HG03108 (cell line): ENCODE measurements around the gene TMEM115.

Source experiments
- ATAC-seq: cut with Tn5 transposase; IDR thresholded peaks from one replicate; pipeline ENCODE4 v1.9.1; 2021; ENCODE audit warnings: moderate library complexity; ENCODE audit not compliant: unreplicated experiment

Gene TMEM115

DNA sequence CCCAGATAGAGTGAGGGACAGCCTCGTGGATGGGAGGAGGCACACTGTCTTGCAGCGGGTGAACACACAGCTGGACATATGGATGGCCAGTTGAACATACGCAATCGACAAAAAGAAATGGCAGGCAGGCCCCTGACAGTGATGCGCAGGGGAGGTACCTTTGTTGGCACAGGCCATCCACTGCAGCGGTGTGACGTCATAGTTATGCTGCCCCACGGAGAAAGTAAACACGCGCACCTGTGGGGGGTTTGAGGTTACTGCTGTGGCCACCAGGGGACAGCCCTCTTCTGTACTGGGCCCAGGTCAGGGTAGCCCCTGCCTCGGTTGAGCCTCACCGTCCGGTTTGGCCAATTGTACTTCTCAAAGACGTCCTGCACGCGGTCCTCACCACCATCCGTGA lies 19.4 kb upstream of the TMEM115 start:
- ATAC-seq: no peak

GRCh38 chr3:50378024-50378423 lies 18.7 kb upstream of the TMEM115 start:
- ATAC-seq: no peak

DNA sequence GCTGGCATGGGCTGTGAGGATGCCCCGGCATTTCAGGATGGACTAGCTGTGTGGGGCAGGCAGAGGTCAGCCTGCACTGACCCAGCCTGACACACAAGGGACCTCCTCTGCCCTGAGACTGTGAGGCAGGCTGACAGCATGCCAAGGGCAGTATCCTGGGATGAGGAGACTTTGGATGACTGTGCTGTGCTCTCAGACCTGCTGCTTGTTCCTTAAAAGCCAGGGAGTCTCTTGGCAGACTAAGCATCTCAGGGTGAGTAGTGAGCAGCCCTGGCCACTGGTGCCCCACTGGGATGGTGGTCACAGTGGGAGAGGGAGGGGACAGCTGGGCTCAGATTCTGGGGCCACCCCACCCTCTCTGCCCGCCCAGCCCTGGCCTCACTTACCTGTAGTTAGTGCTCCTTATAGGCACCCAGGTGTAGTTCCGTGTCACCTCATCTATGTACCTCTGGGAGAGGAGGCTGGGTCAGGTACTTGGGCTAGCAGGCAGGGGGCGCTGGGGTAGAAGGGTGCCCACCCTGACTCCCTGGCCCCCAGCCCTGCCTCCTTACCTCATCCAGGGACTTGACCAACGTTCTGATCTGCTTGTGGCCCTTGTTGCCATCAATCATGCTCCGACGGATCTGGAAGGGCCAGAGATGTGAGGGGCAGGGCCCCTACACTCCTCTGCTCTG lies 16.1 kb upstream of the TMEM115 start:
- no peak for ATAC-seq

- no peak for ATAC-seq
Observed at GRCh38 chr3:50374363-50375257, 15.3 kb upstream of the TMEM115 start.

GRCh38 chr3:50373146-50374051 lies 14.1 kb upstream of the TMEM115 start:
- ATAC-seq: no peak

GRCh38 chr3:50372349-50372748 lies 13.0 kb upstream of the TMEM115 start:
- ATAC-seq: no peak

DNA sequence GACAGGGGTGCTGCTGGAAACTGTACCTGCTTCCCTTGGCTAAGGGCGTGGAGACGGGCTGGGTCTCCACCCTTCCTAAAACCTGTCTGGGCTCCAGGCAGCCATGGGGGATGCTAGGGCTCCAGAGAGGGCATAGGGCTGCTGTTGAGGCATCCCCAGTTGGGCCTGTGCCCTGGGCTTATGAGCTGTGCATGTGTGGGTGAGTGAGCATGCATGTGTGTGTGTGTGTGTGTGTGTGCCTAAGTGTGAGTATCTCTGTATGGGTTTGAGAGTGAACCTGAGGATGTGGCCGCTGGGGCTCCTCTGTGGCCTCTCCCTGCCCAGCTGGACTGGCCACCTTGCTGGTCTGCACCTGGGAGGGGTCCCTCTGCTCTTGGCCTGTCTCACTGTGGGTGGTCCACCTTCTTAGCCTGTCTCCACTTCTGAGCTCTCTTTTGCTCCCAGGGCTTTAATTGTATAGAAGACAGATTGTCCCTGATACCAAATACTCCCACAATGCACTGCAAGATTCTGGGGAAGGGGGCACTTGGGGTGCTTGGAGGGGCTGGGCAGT lies 11.9 kb upstream of the TMEM115 start:
- ATAC-seq: no peak

- no peak for ATAC-seq
Observed at GRCh38 chr3:50370594-50370993, 11.3 kb upstream of the TMEM115 start.

- no peak for ATAC-seq
Observed at GRCh38 chr3:50369012-50369670, 9.8 kb upstream of the TMEM115 start.

- no peak for ATAC-seq
Observed at GRCh38 chr3:50365842-50366220, 6.5 kb upstream of the TMEM115 start.

DNA sequence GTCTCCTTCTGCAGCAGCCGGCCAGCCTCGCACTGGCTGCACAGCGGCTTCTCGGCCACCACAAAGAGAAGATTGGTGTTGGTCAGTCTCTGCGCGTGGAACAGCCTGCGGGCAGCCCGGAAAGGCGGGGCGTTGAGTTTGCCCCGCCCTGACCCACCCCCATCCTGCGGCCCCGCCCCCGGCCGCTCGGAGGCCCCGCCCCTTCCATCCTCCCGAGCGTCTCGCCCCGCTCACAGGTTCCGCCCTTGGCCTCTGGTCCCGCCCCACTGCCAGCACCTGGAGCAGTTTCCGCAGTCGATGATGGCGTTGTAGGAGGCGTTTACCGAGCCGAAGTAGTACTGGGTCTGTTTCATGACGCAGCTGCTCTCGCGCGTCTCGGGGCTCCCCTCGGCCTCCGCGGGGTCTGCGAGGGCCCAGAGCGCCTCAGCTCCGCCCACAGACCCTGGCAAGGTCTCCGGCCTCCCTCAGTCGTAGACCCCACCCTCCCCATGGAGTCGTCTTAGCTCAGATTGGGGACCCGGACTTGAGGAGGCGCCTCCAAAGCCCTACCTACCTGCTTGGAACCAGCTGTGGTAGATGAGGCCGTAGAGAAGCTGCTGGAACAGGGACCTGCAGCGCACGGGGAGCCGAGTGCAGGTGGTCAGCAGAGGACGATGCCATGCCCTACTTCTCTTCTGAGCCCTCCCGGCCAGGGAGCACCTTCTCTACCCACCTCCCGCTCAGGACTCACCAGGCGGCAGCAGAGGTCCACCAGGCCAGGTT lies 5.9 kb upstream of the TMEM115 start:
- peak; percentile 85 for ATAC-seq

DNA sequence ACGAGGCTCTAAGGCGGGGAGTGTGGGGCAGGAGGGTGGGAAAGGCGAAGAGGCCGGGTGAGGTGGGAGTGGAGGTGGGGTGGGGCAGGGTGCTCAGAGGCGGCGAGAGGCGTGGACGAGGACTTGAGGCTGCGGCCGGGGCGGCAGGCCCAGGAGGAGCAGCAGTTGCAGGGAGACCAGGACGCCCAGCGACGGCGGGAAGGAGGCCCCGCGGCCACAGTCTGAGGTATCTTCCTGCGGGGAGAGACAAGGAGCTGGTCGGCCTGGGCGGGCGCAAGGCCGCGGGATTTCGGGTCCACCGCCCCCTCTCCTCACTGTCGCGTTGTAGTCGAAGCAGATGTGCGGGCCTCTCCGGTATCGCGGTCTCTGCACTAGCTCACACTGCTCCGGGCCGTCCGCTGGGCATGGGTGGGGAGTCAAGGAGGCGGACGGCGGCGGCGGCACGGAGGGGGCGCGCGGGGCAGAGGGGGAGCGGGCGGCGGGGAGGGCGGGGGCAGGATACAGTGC lies 5.3 kb upstream of the TMEM115 start:
- ATAC-seq: peak; percentile 5

DNA sequence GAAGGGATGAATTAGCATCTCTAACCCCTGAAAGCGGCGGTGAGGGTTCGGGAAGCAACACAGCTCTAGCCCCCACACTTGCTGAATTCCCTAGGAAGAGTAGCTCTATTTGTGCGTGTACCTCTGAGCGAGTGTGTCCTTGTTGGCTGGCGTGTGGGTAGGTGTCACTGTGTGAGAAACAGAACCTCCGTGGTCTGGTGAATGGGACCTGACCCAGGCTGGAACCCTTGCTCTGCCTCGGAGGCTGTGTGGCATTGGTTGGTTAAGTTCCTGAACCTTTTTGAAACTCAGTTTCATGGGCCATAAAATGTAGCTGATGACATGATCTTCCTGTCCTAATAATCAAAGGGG lies 414 bp upstream of the TMEM115 start:
- ATAC-seq: no peak

- no peak for ATAC-seq
Observed at GRCh38 chr3:50358355-50358910, 888 bp downstream of the TMEM115 start.

GRCh38 chr3:50357481-50357880 lies 1.8 kb downstream of the TMEM115 start:
- no peak for ATAC-seq

- no peak for ATAC-seq
Observed at GRCh38 chr3:50356553-50356952, 2.8 kb downstream of the TMEM115 start.

- ATAC-seq: no peak
Observed at GRCh38 chr3:50355829-50356552, 3.3 kb downstream of the TMEM115 start.

DNA sequence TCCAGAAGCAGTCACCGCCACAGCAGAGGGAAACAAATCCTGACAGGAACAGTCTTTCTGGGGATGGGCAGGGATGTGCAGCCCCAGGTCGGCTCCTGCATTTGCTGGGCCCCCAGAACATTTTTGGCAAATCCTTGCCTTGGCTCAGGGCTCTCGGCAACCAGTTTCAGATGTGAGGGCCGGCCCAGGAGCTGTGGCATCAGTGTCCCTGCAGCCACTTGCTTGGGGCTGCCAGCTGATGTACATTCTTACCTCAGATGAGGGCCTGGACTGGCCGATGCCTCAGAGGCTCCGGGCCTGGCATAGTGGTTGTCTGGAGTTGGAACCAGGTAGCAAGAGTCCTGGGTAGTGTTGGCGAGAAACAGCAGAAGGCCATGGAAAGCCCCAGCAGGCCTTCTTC lies 4.5 kb downstream of the TMEM115 start:
- ATAC-seq: no peak
